NK-92 (cell line): Measurements from ENCODE around the gene MYOCD.

Experiments
- DNase-seq: peaks from one replicate; lab custom pipeline; 2025; ENCODE audit not compliant: unreplicated experiment; lab: John Stamatoyannopoulos, UW

MYOCD gene

GRCh38 chr17:12745486-12745885, 79.8 kb downstream of the MYOCD start:
- no peak for DNase-seq

GRCh38 chr17:12756786-12757185, 91.1 kb downstream of the MYOCD start:
- no peak for DNase-seq

- no peak for DNase-seq
Observed at GRCh38 chr17:12759090-12759489, 93.4 kb downstream of the MYOCD start.

- no peak for DNase-seq
Observed at GRCh38 chr17:12765548-12765947, 99.9 kb downstream of the MYOCD start.

GRCh38 chr17:12768255-12768654, 102.6 kb downstream of the MYOCD start:
- DNase-seq: no peak

- DNase-seq: no peak
Observed at GRCh38 chr17:12769981-12770380, 104.3 kb downstream of the MYOCD start.

GRCh38 chr17:12773153-12773552, 107.5 kb downstream of the MYOCD start:
- DNase-seq: no peak

GRCh38 chr17:12789075-12789480, 123.4 kb downstream of the MYOCD start:
- no peak for DNase-seq

GRCh38 chr17:12789481-12790248, 124.0 kb downstream of the MYOCD start, which contains the start of gene ARHGAP44:
ARHGAP44 (plus strand) TSS chr17:12789498; CDS start chr17:12789839, 341 bp downstream.
- no peak for DNase-seq

GRCh38 chr17:12790249-12791106, 124.8 kb downstream of the MYOCD start:
- no peak for DNase-seq

- DNase-seq: no peak
Observed at GRCh38 chr17:12794919-12795532, 129.3 kb downstream of the MYOCD start.

GRCh38 chr17:12800855-12801365, 135.2 kb downstream of the MYOCD start:
- no peak for DNase-seq

- no peak for DNase-seq
Observed at GRCh38 chr17:12806630-12807029, 140.9 kb downstream of the MYOCD start.

- no peak for DNase-seq
Observed at GRCh38 chr17:12808723-12809122, 143.0 kb downstream of the MYOCD start.

- DNase-seq: no peak
Observed at GRCh38 chr17:12812877-12813276, 147.2 kb downstream of the MYOCD start.

GRCh38 chr17:12813664-12814063, 148.0 kb downstream of the MYOCD start:
- DNase-seq: no peak

- DNase-seq: no peak
Observed at GRCh38 chr17:12814718-12815117, 149.0 kb downstream of the MYOCD start.

GRCh38 chr17:12815642-12816141, 150.0 kb downstream of the MYOCD start:
- no peak for DNase-seq
